Nephron progenitor cell (in vitro differentiated cells): ENCODE results near the gene NR3C1.

Experiments used
- DNase-seq: peaks from one replicate; pipeline ENCODE4 v3.0.0; 2021
- H3K27ac Mint-ChIP-seq: 2 replicates; pipeline ENCODE4 v1.8.0; 2021; ENCODE audit warnings: mild to moderate bottlenecking, moderate library complexity, mixed read lengths
- H3K27me3 Mint-ChIP-seq: 2 replicates; pipeline ENCODE4 v1.8.0; 2021; ENCODE audit warnings: mild to moderate bottlenecking, low read depth, mixed read lengths; ENCODE audit not compliant: poor library complexity
- H3K36me3 Mint-ChIP-seq: 2 replicates; pipeline ENCODE4 v1.8.0; 2021; ENCODE audit warnings: low read depth, mixed read lengths
- H3K4me1 Mint-ChIP-seq: 2 replicates; pipeline ENCODE4 v1.8.0; 2021; ENCODE audit warnings: mixed read lengths
- H3K4me3 Mint-ChIP-seq: 2 replicates; pipeline ENCODE4 v1.8.0; 2021; ENCODE audit warnings: mild to moderate bottlenecking, moderate library complexity, mixed read lengths
- H3K9me3 Mint-ChIP-seq: 2 replicates; pipeline ENCODE4 v1.8.0; 2021; ENCODE audit warnings: mild to moderate bottlenecking, moderate library complexity, mixed read lengths
- TF ChIP-seq, protein P1 (sequence below): fragments of 200-600 bp; sonication (generic); IDR thresholded peaks from 2 replicates; pipeline ENCODE4 v1.5.0; 2021; ENCODE audit warnings: antibody characterized with exemption

Gene NR3C1

DNA sequence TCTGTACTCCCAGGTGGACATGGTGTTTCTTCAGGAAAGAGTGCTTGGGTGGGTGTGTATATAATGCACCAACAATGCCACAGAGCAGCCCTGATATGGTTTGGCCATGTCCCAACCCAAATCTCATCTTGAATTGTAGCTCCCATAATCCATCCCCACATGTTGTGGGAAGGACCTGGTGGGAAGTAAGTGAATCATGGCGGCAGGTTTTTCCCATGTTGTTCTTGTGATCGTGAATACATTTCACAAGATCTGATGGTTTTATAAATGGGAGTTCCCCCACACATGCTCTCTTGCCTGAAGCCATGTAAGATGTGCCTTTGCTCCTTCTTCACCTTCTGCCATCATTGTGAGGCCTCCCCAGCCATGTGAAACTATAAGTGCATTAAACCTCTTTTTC lies 158.5 kb downstream of the NR3C1 start:
- H3K9me3 Mint-ChIP-seq = peaks cover 15% of the 10 kb centered on the region
- H3K4me3 Mint-ChIP-seq = no peak overlapping the region
- peaks cover 3% of the 10 kb centered on the region for H3K27me3 Mint-ChIP-seq
- TF ChIP-seq, protein P1, sequence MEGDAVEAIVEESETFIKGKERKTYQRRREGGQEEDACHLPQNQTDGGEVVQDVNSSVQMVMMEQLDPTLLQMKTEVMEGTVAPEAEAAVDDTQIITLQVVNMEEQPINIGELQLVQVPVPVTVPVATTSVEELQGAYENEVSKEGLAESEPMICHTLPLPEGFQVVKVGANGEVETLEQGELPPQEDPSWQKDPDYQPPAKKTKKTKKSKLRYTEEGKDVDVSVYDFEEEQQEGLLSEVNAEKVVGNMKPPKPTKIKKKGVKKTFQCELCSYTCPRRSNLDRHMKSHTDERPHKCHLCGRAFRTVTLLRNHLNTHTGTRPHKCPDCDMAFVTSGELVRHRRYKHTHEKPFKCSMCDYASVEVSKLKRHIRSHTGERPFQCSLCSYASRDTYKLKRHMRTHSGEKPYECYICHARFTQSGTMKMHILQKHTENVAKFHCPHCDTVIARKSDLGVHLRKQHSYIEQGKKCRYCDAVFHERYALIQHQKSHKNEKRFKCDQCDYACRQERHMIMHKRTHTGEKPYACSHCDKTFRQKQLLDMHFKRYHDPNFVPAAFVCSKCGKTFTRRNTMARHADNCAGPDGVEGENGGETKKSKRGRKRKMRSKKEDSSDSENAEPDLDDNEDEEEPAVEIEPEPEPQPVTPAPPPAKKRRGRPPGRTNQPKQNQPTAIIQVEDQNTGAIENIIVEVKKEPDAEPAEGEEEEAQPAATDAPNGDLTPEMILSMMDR = no peak
- peaks cover 18% of the 10 kb centered on the region for H3K4me1 Mint-ChIP-seq
- H3K36me3 Mint-ChIP-seq = no peaks in the 10 kb centered on the region
- no peak for DNase-seq
- H3K27ac Mint-ChIP-seq = no peak overlapping the region

DNA sequence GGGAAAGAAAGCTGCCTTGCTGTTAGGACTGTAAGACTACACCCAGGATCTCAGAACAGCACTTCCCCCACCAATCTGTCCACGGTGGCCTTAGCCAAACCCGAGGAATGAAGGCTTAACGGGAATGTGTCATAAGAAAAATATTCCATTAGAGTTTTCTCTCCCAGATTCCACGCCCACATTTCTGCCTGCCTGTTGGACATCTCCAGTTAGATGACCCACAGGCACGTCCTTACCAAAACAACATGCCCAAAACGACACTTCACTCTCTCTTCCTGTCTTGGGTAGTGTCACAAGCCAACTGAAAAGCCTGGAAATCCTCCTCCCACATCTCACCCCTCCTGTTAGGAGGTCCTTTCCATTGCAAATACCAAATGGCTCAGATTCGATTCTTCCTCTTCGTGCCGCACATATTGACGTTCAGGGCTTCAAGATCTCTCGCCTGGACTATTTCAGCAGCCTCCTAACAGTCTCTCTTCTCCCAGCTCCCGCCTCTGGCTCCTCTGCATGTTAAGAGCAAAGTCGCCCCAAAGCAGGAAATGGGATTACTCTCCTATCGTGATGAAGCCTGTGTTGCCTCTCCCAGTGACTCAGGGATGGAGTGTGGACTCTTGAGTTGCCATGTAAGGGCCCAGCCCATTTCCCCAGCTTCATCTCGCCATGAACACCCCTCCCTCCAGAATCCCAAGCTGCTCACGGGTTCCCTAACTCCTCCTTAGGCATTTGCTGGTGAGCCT lies 159.3 kb downstream of the NR3C1 start:
- Mint-ChIP-seq H3K4me3 (no peak overlapping the region), H3K27me3 (peaks cover 3% of the 10 kb centered on the region), H3K4me1 (peaks cover 18% of the 10 kb centered on the region), H3K36me3 (no peaks in the 10 kb centered on the region), H3K9me3 (peaks cover 18% of the 10 kb centered on the region), H3K27ac (no peak overlapping the region)
- TF ChIP-seq, protein P1 = no peak
- no peak for DNase-seq

DNA sequence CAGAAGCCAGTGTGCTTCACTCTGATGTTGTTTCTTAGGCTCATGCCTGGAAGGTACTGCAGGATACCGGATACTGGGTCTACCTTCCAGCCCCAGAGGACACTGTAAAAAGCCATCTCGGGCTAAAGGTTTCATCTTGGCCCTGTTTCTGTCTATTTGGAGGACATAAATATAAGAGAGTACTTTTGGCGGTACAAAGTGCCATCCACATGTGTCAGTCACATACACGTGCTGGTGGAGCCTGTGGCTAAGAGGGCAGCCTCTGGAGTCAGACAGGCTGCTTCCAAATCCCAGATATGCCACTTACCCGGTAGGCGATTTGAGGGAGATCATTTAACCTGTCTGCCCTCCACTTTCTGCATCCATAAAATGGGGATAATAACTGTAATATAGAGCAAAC lies 160.4 kb downstream of the NR3C1 start:
- TF ChIP-seq, protein P1 = no peak
- DNase-seq = no peak
- Mint-ChIP-seq H3K4me3 (no peak overlapping the region), H3K4me1 (peaks cover 18% of the 10 kb centered on the region), H3K36me3 (no peaks in the 10 kb centered on the region), H3K27ac (no peak overlapping the region), H3K27me3 (peaks cover 3% of the 10 kb centered on the region), H3K9me3 (peaks cover 22% of the 10 kb centered on the region)

DNA sequence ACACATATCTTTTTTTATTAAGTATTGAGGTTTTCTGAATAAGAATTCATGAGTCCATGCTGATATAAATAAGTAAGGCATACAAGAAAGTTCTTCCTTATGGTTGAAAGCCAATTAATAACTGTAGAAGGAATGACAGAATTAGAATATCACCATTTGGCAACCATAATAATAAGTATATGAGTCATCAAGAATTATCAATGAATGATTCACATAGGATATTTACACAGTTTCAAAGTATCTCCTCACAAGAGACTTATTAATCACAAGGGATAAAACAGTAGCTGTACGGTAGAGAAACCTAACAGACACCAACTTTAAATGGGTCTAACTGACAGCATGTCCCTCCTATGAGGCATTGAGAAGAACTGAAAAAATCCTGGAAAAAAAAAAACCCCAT lies 161.6 kb downstream of the NR3C1 start:
- DNase-seq = no peak
- Mint-ChIP-seq H3K9me3 (peaks cover 29% of the 10 kb centered on the region), H3K36me3 (no peaks in the 10 kb centered on the region), H3K27ac (no peak overlapping the region), H3K4me3 (no peak overlapping the region), H3K27me3 (peaks cover 5% of the 10 kb centered on the region), H3K4me1 (peaks cover 18% of the 10 kb centered on the region)
- TF ChIP-seq, protein P1 = no peak

DNA sequence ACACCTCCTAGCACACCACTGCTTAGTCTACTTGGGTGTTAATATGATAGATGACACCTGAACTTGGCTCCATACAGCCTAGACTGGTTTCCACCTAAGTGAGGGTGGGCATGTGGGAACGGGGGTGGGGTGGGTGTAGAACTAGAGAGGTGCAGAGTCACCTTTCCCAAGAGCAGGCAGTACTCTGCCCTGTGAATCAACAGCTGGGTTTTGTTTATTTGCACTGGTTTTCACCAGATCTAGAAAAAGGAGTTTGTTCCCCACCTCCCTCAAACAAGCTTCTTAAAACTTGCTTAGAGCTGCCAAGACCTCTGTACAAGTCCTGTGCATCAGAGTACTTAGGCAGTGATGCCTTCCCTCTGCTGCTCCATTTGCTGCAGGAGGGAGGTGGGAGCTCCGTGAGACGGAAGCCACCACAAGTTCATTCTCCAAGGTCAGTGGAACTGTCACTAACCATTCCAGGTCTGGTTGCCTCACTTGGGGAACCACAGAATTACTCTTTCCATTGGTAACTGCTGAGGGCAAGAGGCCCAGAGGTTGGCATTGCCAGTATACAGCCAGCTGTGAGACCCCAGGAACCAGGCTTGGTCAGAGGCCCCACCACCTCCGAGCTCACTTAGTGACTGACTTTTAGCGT lies 163.5 kb downstream of the NR3C1 start:
- Mint-ChIP-seq H3K27ac (no peak overlapping the region), H3K27me3 (peaks cover 5% of the 10 kb centered on the region), H3K36me3 (no peaks in the 10 kb centered on the region), H3K4me1 (peaks cover 16% of the 10 kb centered on the region), H3K4me3 (no peak overlapping the region), H3K9me3 (peaks cover 18% of the 10 kb centered on the region)
- DNase-seq = no peak
- TF ChIP-seq, protein P1 = no peak

DNA sequence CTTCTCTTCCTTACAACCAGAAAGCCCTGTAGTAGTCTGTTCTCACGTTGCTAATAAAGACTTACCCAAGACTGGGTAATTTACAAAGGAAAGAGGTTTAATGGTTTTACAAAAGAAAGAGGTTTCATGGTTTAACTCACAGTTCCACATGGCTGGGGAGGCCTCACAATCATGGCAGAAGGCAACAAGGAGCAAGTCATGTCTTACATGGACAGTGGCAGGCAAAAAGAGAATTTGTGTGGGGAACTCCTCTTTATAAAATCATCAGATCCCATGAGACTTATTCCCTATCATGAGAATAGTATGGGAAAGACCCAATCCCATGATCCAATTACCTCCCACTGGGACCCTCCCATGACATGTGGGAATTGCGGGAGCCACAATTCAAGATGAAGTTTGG lies 164.9 kb downstream of the NR3C1 start:
- peaks cover 11% of the 10 kb centered on the region for H3K4me1 Mint-ChIP-seq
- peaks cover 14% of the 10 kb centered on the region for H3K9me3 Mint-ChIP-seq
- H3K4me3 Mint-ChIP-seq = no peak overlapping the region
- TF ChIP-seq, protein P1 = no peak
- DNase-seq = no peak
- H3K36me3 Mint-ChIP-seq = no peaks in the 10 kb centered on the region
- no peak overlapping the region for H3K27ac Mint-ChIP-seq
- H3K27me3 Mint-ChIP-seq = peaks cover 4% of the 10 kb centered on the region
